Activated CD4-positive, alpha-beta T cell treated with anti-CD3 and anti-CD28 coated beads, Interleukin-10, Interleukin-2, amounts not matched to agents 100 ng/mL and 50 ng/mL, durations not matched to agents 16 hours and 8 hours (primary cell): ENCODE measurements around the gene TASL.
"Not testable (repeated sequence)": the region's sequence is repeated elsewhere in the genome, so short reads cannot be mapped to it uniquely, and the experiment has no call there.

Experiments used
- DNase-seq: peaks from one replicate; pipeline ENCODE4 v3.0.0-alpha.2; 2020

The TASL gene, protein sequence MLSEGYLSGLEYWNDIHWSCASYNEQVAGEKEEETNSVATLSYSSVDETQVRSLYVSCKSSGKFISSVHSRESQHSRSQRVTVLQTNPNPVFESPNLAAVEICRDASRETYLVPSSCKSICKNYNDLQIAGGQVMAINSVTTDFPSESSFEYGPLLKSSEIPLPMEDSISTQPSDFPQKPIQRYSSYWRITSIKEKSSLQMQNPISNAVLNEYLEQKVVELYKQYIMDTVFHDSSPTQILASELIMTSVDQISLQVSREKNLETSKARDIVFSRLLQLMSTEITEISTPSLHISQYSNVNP

DNA sequence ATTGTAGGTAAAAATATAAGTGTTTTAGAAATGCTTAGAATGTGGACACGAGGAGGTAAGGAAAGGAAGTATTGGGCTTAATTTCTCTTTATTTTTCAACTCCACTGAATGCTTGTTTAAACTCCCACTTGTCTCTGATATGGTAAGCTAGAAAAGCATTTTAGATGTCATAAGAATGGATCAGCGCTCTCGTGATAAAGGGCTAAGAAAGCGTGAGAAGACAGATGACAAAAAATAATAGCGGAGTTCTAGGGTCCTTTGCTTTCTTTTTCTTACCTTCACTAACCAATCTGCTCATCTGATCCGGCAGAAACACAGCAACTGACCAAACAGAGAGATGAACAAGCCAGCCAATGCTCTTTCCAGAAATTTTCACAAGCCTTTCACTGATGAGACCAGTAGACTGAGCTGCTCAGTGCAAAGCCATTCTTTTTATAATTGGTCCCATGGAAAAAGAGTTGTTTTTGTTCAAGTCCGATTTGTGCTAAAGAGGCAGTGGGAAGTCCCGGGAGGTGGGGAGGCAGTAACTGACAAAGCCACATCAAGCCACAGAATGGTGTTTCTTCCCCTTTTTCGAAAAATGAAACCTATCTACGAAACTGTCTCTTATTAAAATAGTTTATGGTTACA, at the start of gene TASL:
TSS of gene TASL (minus strand) at position 405 of the 630 bp plus-strand sequence. CDS start 17,411 bp downstream, outside the sequence.
- peak; percentile 77 for DNase-seq

DNA sequence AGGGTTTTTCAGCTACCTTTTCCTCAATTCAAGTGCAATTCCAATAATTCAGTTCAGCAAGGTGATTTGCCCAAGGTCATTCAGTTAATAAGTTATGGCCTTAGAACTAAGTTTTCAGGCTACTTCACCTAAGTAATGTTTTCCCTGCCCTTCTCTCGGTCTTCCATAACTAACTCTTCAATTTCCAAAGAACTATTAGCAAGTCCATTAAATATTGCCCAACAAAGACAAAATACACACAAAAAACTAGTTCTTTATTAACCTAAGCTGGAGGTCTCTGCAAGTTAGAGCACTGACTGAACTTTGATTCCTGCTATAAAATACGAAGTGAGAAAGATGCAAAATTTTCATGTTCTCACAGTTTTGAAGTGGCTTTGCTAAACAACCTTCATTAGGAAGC, 48.8 kb upstream of the TASL start:
- no peak for DNase-seq

DNA sequence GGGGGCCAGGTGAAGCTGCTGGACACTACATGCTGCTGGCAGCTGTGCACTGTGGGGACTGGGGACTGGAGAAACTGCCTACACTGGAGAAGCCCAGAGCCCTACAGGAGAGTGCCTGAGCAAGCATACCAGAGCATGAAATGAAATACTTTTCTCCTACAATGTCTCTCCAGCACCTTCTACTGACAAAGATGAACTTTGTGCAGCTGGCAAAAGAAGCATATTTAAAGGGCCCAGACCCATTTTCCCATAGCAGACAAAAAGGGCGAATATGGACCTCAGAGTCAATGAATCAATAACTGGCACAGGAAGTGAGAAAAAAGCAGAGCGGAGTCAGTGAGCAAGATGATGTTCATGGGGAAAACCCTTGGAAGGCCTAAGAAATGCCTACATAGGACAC, 44.8 kb upstream of the TASL start:
- no peak for DNase-seq

DNA sequence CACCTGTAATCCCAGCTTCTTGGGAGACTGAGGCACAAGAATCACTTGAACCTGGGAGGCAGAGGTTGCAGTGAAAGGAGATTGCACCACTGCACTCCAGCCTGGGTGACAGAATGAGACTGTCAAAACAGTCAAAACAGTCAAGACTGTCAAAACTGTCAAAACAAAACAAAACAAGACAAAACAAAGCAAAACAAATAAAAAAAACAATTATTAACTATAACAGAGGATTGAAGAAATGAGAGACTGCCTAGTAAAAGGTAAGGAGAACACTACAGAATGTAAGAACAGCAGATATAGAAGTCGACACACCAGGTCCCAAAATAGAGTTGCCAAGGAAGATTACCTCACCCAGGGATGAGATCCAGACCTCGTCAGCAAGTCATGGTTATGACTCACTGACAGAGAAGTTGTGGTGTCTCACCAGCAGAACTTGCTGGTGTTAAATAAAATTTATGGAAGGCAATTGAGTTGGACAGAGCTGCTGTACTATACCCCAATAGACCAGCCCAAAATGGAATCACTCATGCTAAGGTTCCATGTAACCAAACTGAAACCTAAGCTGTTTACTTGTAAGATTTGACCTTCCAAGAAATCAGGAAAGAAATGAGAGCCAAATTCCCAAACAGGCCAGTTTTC, 43.5 kb upstream of the TASL start:
- DNase-seq: peak; percentile 35

DNA sequence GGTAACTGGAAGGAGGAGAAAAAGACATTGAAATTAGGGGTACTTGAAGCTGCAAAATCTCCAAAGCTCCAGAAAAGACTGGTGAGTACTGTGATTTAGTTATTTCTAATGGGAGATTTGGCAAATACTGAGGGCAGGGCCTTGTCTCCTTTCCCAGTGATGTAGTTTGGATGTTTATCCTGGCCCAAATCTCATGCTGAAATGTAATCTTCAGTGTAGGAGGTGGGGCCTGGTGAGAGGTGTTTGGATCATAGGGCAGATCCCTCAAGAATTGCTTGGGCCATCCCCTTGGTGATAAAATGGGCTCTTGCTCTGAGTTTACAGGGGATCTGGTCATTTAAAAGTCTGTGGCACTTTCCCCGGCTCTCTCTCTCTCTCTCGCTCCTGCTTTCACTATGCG, 42.6 kb upstream of the TASL start:
- no peak for DNase-seq

DNA sequence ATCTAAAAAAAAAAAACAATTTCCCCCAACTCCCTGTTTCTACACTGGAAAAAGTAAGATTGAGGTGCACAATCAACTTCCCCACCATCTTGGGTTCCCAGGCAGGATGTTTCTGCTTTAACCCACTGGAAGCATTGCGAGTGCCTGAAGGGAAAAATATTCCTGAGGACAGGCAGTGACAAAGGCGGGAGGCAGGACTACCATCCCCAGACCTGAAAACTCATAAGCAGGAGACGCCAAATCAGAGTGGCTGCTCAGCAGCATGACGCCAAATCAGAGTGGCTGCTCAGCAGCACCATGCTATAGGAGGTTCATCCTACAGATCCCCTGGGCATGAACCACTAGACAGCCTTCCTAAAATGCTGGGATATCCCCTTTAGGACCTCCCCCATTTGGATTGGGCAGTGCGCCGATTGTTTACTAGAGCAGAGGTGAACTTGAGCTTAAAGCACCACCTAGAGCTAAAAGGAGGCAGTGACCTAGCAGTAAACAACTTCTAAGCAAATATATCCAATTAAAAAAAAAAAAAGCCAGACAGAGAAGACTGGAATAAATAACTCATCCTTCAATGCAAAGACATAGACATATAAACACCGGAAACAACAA, 40.7 kb upstream of the TASL start:
- DNase-seq: no peak

DNA sequence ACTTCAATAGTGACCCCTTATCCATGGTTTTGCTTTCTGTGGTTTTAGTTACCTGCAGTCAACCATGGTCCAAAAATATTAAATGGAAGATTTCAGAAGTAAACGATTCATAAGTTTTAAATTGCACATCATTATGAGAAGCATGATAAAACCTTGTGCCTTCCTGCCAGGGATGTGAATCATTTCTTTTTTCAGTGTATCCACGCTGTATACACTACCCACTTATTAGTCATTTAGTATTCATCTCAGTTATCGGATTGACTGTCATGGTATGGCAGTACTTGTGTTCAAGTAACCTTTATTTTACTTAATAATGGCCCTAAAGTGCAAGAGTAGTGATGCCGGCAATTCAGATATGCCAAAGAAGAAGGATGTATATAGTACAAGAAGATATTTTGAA, 37.7 kb upstream of the TASL start:
- DNase-seq: peak; percentile 68

DNA sequence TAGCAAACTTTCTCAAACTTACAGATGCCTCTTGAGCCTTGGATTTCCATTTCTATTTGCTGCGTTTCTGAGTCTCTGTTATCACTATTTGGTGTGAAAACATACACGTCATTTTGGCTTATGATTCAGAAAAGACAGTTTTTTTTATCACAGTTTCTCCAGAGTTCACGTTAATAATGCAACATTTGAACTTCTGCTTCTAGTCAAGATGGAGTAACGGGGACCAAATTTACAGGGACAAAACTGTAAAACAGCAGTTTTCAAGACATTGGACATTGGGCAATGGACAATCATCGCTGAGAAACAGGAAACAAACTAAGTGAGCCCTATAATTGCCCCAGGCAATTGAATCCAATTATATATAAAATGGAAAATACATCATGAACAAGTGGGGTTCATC, 36.2 kb upstream of the TASL start:
- no peak for DNase-seq

DNA sequence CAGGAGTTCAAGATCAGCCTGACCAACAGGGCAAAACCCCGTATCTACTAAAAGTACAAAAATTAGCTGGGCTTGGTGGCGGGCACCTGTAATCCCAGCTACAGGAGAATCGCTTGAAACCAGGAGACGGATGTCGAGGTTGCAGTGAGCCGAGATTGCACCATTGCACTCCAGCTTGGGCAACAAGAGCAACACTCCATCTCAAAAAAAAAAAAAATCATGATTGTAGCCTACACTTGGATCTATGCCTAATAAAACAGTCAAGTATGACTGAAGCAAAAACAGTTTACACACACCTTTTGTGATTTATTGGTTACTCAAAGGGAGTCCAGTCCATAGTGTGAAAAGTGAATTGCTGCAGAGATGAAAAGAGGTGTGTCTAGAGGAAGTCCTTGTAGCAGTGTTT, 34.7 kb upstream of the TASL start:
- DNase-seq: no peak

DNA sequence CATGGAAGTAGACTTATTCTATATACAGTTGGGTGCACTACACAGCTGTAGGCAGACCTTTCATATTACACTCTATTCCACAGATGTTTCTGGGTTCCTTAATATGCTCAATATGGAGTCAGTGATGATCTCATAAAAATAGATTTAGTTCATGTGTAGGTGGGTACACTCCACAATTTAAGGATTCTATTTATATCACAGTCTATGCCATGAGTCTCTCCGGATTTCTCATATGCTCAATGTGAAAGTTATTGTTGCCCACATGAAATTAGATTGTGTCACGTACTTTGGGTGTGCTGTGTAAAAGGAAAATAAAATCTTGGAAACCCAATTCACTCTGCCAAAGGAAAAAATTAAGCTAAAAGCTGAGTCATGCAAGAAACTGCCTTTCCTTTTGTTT, 32.5 kb upstream of the TASL start:
- no peak for DNase-seq

DNA sequence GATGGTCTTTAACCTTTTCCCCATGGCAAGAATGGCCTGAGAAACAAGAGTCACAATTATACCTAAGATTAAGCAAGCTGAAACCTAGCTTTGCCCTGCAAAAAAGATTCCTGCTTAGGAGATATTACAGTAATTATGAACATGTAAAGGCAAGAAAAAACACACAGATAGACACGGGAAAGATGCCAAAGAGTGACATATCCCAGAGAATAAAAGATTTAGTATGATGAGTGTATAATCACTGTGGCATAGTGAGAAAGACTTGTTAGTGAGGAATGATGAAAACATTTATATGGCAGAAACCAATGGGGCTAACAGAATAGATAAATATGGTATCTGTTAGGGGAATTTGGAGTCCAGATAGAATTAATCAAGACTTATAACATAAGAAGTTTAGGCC, 29.6 kb upstream of the TASL start:
- no peak for DNase-seq

DNA sequence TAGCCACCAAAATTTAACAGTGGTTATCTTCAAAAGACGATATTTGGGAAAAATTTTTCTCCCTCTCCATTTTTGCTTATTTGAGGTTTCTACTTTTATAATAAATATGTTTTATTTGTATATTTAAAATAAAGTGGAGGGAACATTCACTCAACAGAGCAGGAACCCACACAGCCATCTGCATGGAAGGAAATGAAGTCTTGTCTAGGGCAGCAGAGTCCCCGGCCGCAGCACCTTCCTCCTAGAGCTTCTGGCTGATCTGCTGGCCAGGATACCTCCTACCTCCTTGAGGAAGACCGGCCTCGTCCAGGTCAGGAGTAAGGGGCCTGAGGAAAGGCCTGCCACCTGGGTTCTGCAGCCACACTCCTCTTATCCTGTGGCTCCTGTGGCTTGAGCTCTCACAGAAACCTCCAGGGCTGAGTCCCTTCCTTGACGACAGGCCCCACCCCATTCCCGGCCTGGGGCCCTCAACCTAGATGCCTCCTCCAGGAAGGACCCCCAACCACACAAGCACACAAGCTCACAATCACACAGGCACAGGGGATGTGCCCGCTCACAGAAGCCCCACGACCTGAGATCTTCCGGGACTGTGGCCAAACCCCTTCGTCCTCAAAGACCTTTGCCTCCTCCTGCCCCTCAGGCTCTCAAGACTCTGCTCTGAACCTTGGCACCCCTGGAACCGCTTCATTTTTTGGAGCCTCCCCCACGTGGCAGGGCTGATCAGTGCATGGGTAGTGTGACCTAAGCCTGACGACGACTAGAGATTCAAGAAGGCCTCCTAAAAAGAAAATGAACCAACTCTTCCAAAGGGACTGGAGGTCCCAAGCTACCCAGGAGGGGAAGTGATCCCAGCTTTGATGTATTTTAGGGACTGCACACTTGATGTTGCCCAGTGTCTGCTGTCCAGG, 23.0 kb upstream of the TASL start:
- DNase-seq: not testable (repeated sequence)

DNA sequence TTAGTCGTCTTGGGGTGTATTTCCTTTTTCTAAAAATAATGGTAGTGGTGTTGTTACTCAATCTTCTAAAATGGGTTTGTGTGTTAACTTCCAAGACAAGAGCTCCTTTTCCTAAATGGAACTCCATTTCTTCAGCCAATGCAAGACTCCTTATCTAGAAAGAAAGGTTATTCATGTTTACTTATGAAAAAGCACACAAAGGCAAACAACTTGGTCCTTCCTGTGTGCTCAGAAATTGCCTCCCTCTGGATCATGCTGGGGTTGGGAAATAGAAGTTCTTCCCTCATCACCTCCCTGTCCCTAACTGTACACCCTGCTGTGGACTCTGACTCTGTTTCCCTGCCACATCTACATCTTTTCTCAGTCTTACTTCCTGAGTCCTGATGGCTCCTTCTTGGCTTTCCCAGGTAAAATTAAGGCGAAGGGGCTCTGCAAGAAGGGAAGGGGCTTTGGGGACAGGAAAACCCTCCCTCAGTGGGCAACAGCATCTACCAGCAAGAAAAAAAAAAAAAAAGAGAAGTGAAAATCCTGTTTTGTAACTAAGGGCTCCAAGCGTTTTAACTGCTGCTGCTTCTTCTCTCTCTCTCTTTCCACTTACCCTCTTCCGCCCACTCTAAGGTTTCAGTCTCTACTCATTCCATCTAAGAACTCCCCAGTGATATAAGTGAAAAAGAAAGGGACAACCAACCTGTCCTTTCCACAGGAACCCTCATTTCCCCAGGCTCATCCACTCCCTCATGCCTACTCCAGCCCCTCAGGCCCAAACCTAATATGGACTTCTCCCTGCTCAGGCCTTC, 19.8 kb upstream of the TASL start:
- DNase-seq: no peak

DNA sequence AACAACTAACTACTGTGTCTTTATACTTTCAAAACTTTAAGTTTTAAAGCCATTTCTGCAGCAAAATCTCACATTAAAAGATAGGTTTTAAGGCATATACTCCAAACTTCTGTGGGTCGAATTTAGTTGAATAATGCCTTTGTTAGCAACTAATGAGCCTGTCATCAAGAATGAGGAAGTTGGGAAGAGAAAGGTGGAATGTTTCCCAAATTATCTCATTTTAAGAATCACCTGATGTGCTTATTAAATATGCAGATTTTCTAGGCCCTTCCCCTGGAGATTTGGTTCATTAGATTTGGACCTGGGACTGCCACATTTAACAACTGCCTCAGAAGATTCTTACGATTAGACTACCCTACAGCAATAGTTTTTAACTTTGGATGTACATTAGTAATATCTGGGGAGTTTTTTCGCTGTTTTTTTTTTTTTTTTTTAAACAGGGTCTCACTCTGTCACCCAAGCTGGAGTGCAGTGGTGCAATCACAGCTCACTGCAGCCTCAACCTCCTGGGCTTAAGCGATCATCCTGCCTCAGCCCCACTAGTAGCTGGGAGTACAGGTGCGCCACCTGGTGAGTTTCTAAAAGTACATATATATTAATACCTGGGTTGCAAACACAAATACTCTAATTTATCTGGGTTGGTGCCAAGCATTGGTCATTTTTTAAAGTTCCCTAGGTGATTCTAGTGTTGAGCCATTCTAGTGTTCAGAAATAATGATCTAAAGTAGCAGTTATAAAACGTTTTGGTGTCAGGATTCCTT, 16.1 kb upstream of the TASL start:
- DNase-seq: peak; percentile 14

DNA sequence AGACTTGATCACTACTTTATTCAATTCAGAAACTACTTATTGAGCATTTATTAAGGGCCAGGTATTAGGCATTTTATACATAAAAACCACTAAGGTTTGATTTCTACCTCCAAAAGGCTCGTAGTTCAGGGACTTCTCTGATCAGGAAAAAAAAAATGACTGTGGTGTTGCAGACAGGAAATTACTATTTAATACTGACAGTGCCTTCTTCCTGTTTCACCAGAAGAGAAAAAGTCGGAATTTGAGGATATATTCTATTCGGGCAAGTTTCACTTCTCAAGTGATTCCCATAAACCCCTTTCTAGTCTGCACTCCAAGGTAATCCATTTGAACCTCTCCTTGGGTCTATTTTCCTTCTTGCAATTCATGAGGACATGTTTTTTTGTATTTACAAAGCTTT, 15.3 kb upstream of the TASL start:
- no peak for DNase-seq

DNA sequence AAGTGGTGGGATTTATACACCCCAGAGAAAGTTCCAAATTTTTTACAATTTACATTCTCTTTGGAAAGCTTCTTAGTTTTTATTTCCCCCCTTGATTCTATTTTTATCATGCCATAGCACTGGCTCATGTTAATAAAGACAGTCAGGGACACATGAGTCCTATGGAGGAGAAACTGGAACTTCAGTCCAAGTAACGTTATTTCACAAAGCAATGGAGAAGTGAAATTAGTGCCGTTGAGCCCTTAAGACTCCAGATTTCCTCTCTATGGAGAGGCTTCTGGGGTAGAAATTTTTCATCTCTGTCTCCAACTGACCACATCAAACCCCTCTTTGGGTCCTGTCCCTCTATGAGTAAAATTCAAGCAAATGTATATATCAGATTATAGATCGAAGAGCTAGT, 12.8 kb upstream of the TASL start:
- no peak for DNase-seq

DNA sequence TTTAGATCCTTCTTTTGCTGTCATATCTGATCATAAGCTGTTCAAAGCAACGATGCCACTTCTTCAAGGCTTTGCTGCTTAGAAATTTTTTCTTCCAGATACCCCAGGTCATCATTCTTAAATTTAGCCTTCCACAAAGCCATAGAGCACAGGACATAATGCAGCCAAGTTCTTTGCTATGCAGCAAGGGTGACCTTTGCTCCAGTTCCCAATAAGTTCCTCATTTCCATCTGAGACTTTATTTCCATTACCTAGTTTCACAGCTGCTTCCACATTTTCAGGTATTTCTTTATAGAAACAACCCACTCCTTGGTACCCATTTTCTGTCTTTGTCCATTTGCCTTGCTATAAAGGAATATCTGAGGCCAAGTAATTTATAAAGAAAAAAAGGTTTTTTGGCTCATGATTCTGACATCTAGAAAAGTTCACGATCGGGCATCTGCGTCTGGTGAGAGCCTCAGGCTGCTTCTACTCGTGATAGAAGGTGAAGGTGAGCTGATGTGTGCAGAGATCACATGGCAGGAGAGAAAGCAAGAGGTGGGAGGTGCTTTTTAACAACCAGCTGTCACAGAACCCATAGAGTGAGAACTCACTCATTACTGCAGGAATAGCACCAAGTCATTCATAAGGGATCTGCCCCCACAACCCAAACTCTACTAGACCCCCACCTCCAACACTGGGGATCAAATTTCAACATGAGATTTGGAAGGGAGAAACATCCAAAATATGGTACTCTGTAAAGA, 11.8 kb upstream of the TASL start:
- DNase-seq: no peak

DNA sequence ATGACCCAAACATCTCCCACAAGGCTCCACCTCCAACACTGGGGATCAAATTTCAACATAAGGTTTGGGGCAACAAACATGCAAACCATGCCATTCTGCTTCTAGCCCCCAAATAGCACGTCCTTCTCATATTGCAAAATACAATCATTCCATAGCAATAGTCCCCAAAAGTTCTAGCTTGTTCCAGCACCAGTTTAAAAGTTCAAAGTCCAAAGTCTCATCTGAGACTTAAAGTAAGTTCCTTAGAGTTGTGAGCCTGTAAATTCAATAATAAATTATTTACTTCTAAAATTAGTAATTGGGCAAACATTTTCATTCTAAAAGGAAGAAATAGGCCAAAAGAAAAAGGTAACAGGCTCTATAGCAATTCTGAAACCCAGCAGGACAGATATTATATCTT, 8.9 kb upstream of the TASL start:
- no peak for DNase-seq

DNA sequence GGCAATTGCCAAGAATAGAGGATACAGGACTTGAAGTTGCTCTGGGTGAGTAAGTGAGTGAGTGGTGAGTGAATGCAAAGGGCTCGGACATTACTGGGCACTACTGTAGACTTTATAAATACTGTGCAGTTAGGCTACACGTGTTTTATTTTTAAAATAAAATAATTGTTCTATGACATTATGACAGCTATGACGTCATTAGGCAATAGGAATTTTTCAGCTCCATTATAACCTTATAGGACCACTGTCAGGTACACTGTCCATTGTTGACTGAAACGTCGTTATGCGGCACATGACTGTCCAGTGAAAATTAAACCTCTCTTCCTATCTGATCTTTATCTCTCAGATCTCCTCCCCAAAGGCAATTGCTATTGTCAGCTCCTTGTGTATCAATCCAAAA, 5.1 kb upstream of the TASL start:
- no peak for DNase-seq

DNA sequence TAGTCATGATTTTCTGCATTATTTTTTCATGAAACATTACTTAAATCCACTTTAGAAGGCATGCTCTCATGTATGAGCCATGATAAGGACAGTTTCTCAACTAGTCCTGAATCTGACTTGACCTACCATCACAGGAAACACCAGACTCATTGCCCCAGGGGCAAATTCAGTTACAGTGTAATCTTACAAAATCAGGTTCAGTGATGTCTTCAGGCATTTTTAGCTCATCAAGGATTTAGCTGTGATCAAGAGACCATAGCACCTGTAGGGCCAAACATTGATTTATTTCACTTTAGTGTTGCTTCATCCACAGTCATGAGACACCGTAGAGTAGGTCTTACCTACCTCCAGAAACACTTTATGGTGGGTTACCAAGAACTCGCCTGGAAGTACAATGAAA, 3.1 kb upstream of the TASL start:
- DNase-seq: no peak

DNA sequence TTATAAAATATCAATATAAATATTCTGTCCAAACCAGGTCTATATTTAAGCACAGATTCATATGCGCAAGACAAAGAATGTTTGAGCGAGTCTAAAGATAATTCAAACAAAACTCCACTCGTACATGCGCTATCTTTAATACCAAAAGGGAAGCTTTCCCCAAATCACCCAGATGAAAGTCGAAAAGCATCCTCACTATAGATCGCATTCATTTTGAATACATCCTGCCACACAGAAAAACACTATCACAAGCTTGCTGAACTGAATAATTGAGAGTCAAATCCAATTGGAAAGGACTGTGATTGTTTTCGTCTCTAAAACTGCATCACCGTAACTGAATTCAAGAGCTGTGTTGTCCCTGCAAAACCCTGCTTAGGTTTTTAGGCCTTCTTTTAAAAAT, 685 bp downstream of the TASL start:
- DNase-seq: no peak
